Stimulated activated CD4-positive, alpha-beta T cell treated with anti-CD3 and anti-CD28 coated beads, Interleukin-4, amount 100 ng/mL, for 1 hour (primary cell): ENCODE measurements around the gene IL1RL2.

ENCODE experiments used
- DNase-seq: peaks from one replicate; pipeline ENCODE4 v3.0.0-alpha.2; 2020

The IL1RL2 gene

GRCh38 chr2:102159295-102159694, 27.5 kb upstream of the IL1RL2 start:
- no peak for DNase-seq

GRCh38 chr2:102166189-102166845, 20.5 kb upstream of the IL1RL2 start:
- DNase-seq, result no peak

- DNase-seq, result no peak
Measured at GRCh38 chr2:102168026-102168771, 18.6 kb upstream of the IL1RL2 start.

- no peak for DNase-seq
Measured at GRCh38 chr2:102171946-102172345, 14.9 kb upstream of the IL1RL2 start.

- DNase-seq, result no peak
Measured at GRCh38 chr2:102172745-102173144, 14.1 kb upstream of the IL1RL2 start.

- DNase-seq, result no peak
Measured at GRCh38 chr2:102176172-102176571, 10.7 kb upstream of the IL1RL2 start.

- no peak for DNase-seq
Measured at GRCh38 chr2:102177814-102178478, 8.9 kb upstream of the IL1RL2 start.

GRCh38 chr2:102179061-102179460, 7.8 kb upstream of the IL1RL2 start:
- DNase-seq, result no peak

- no peak for DNase-seq
Measured at GRCh38 chr2:102179788-102180686, 6.8 kb upstream of the IL1RL2 start.

GRCh38 chr2:102180687-102180999, 6.2 kb upstream of the IL1RL2 start:
- no peak for DNase-seq

- DNase-seq, result no peak
Measured at GRCh38 chr2:102181376-102181775, 5.4 kb upstream of the IL1RL2 start.

GRCh38 chr2:102181919-102182635, 4.7 kb upstream of the IL1RL2 start:
- no peak for DNase-seq

- DNase-seq, result no peak
Measured at GRCh38 chr2:102184018-102184417, 2.8 kb upstream of the IL1RL2 start.

- DNase-seq, result no peak
Measured at GRCh38 chr2:102184568-102184967, 2.3 kb upstream of the IL1RL2 start.

GRCh38 chr2:102185347-102185746, 1.5 kb upstream of the IL1RL2 start:
- no peak for DNase-seq

GRCh38 chr2:102187496-102188150, 800 bp downstream of the IL1RL2 start:
- peak; percentile 68 for DNase-seq

- DNase-seq, result no peak
Measured at GRCh38 chr2:102190430-102191107, 3.7 kb downstream of the IL1RL2 start.

GRCh38 chr2:102191501-102191900, 4.7 kb downstream of the IL1RL2 start:
- DNase-seq, result no peak

- DNase-seq, result no peak
Measured at GRCh38 chr2:102193074-102193473, 6.3 kb downstream of the IL1RL2 start.

- no peak for DNase-seq
Measured at GRCh38 chr2:102194609-102195268, 7.9 kb downstream of the IL1RL2 start.
